Right kidney (tissue), 1 donor: ENCODE data around the gene SLC49A4.

Experiments used
- DNase-seq: peaks from one replicate; pipeline ENCODE4 v3.0.0-alpha.2; 2016

The SLC49A4 gene

DNA sequence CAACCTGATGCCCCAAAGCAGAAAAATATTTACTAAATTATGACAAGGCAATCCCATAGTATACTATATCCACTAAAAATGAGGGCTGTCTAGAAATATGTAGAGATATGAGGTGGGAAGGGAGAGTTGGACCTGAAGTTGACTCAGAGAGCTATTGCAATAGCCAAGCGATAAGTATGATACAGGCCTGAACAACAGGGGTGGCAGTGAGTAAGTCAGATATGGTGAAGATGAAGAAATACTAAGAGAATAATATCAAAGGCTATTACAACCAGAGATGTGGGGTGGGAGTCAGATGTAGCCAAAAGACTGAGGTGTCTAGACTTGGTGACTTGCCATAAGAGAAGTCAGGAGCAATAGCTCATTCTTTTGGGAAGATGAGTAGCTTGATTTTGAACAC lies 10.4 kb upstream of the SLC49A4 start:
- no peak for DNase-seq

DNA sequence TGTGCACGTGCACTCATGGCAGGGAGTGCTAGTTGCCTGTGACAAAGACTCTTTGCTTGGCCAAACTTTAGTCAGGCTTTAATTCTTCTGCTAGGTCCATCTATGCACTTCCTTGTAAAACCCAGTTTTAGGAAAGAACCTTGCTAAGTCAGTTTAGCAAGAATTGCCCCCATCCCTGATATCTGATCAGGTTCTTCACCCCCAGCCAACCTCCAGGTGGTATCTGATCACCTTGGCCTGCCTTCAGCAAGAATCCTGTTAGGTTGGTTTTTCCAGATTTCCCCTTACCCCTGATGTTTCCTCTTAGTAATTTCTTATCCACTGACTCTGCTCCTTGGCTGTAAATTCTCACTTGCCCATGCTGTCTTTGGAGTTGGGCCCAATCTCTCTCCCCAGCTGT lies 9.6 kb upstream of the SLC49A4 start:
- no peak for DNase-seq

DNA sequence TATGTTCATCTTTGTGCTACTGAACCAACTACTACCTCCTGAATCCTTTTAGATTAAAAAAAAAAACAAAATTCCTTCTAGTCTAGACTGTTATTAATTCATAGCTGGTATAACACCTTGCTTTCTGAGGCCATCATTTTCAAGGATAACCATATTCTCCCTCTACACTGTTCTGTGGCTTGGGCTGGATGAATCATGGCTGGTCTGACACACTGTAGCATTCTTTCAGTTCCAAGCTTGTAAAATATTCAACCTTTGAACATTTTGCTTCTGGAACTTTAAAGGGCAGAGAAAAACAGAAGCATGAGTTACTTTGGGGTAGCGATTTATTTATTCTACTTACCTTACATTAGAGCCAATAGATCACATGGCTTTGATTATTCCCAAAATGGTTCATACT lies 8.8 kb upstream of the SLC49A4 start:
- no peak for DNase-seq

DNA sequence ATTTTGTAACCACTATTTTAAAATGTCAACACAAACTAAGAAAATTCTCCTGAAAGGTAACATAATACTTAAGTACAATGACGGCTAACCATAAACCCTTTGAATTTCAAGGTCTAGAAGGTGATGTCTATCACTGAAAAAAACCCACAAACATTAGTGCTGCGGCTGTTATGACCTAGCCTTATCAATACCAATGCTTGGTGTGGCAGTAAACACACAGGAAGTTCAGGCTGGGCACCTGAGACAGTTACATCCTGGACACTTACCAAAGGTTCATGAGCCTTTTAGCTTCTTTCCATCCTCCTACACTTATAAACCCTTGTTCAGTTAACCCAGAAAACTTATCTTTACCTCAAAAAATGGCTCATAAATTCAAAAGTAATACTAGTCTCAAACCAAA lies 7.0 kb upstream of the SLC49A4 start:
- no peak for DNase-seq

DNA sequence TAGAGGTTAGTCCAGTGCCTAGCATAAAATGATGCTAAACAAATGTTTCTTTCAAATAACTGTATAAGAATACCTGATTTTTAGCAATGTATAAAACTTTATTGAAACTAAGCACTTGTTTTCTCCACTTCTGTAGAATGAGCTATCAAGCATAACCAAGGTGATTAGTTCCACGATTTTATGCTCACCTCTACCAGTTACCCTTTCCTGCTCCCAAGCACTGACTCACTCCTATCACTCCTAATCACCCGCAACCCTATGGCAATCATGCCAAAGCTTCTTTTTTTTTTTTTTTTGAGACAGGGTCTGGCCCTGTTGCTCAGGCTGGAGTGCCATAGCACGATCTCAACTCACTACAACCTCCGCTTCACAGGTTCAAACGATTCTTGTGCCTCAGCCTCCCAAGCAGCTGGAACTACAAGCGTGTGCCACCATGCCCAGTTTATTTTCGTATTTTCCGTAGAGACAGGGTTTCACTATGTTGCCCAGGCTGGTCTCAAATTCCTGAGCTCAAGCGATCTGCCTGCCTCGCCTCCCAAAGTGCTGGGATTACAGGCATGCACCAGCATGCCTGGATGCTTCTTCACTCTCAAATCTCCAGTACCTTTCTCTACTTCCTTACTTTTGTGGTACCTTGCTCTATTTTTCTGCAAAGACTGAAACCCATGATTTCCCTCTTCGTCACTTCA lies 5.1 kb upstream of the SLC49A4 start:
- DNase-seq: no peak

DNA sequence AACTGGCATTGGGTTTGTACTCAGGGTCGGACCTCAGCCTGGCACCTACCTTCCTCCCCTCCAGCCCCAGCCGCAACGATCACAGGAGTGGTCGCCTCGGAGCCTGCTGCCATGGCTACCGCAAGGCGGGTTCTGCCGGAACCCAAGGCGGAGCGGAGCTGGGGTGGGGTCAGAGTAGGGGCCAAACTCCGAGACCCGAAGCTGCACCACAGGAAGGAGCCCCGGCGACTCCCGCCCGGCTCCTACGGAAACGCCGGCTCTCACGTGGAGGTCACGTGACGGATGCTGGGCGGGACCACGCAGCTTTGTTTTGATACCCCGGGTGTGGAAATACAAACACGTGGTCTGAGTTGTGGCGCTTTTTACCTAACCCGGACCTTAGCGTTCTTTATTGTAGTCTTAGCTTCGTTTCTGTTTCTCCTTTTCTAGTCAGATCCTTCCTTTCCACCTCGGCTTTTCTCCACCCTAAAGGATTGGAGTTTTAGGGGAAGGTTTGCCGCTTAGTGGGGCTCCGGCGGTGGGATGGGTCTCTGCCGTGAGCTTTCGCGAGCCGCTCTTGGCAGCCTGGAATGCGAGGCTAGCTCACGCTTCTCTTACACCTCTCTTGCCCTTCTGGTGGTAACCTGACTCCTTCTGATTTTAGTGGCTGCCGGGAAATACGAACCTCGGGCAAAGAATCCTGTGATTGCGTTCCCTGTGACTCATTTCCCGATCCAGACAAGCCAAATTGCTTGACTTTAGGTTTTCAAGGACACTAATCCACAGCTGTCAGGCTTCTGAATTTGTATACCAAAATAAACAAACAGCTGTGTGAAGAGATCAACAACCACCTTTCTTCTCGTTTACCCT lies 1.1 kb upstream of the SLC49A4 start, which contains the start of gene HSPBAP1:
HSPBAP1 (minus strand) TSS at position 264 of the 849 bp plus-strand sequence; CDS start at position 113, 151 bp downstream.
- DNase-seq: peak; percentile 86

DNA sequence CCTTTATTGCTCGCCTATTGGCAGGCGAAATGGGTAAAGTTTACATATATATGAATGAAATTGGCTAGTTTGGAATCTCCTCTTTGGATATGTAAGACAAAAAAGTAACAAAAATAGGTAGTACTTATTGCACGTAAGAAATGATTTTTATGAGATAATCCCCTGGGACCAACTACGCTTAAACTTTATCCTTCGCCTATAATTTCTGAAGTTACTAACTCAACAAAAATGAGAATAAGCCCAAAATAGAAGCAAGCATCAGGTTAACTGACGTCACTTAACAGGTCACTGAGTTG lies 438 bp upstream of the SLC49A4 start:
- DNase-seq: no peak

DNA sequence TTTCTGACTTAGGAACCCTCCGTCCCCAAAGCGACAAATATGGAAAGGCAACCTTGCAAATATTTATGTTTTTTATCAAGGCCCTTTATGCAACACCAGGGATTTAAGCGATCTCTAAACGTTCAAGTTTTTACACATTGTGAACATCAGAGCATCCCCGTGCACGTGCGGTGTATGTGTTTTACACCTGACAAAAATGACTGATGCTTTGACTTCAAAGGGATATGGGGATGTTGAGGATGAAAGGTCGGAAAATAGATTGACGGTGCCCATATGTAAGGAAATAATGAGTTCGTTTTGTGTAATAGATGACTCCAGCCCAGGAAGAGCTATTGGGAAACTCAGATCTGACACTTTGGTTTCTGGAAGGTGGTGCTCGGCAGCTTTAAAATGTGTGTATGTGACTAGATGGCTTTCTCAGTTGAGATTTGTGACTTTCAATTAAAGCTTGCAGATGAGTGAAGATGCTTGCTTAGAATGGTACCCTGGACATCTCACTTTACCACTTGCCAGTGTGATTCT lies 866 bp downstream of the SLC49A4 start:
- no peak for DNase-seq

DNA sequence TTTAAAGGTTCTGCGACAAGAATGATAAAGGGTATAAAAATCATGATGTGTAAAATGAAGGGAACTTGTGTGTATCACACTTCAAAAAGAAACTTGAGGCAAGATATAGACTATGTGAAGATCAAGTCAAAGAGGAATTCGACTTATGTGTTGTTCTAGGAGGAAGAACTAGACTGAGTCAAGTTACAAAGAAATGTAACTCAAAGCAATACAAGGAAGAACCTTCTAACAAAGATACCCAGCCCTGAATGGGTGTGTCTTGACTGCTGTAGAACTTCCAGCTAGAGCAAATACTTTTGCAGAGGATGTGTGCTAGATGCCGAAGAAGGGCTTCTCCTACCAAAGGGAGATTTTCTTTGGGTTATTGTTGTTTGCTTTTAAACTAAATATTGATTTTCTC lies 2.4 kb downstream of the SLC49A4 start:
- no peak for DNase-seq

DNA sequence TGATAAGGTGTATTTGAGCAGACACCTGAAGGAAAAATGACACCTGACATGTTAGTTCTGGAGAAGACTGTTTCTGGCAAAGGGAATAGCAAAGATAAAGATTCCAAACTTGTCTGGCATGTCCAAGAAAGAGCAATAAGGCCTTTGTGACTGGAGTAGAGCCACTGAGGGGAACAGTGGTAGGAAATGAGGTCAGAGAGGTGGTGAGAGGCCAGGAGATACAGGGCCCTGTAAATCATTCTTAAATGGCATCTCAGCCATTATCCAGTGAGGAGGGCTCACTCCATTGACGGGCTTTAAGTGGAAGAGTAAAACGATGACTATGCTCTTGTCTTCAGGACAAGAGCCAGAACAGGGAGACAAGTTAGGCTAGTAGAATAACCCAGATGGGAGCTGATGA lies 4.5 kb downstream of the SLC49A4 start:
- no peak for DNase-seq

DNA sequence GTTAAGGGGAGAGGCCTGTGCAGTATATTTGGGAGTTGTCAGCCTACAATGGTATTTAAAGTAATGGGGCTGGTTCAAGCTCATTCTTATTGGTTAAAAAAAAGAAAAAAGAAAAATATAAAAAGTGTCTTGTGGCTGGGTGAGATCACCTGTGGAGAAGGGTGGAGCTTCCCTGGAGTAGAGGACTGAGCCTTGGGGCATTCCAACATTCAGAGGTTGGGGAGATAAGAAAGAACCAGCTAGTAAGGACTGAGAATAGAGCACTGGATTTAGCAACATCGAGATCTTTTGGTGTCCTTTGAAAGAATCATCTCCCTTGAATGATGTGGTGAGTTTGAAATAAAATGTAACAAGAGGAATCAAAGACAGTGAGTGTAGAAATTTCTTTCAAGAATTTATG lies 5.2 kb downstream of the SLC49A4 start:
- DNase-seq: no peak

DNA sequence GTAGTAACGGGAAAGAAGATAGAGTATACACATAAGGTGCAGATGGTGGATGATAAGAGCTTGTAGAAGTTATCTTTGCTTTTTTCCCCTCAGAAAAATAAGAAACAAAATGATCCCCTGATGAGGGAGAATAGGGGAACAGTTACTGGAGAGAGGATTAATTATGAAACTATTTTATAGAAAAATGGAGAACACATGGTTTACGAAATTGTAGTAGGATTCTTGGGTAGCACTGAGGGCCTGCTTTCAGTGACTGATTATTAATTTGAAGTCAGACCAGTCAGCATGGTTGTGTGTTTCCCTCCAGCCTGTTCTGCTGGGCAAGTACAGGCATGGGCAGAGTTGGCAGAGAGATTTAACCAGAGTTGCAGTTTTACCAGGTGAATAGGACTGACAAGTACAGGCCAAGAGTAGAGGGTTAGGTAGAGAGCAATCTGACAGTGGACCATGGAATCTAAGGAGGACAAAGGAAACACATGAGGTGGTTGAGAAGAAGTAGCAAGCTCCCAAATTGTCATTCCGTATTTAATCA lies 5.9 kb downstream of the SLC49A4 start:
- no peak for DNase-seq

DNA sequence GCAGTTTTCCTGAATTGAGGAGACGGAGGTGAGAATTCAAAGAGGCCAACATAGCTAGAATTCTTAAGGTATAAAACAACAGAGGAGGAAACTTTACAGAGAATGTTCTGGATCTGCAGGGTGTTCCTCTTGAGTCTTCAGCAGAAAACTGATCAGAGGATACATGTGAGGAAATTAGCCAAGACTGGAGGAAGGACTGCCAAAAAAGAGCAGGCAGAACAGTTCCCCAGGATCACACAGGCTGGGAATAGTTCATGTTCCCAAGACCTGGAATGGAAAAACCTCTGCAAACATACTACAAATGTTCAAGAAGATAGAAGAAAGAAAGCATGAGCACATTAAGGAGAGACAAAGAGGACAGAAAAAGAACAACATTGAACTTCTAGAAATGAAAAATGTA lies 7.5 kb downstream of the SLC49A4 start:
- DNase-seq: no peak

DNA sequence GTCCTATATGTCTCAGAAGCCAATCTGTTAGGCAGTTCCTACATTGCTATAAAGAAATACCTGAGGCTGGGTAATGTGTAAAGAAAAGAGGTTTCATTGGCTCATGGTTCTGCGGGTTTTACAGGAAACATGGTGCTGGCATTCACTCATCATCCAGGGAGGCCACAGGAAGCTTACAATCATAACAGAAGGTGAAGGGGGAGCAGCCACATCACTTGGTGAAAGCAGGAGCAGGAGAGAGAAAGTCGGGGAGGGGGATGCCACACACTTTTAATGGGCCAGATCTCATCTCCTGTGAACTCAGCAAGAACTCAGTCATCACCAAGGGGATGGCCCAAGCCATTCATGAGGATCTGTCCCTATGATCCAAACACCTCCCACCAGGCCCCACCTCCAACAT lies 9.1 kb downstream of the SLC49A4 start:
- DNase-seq: no peak

DNA sequence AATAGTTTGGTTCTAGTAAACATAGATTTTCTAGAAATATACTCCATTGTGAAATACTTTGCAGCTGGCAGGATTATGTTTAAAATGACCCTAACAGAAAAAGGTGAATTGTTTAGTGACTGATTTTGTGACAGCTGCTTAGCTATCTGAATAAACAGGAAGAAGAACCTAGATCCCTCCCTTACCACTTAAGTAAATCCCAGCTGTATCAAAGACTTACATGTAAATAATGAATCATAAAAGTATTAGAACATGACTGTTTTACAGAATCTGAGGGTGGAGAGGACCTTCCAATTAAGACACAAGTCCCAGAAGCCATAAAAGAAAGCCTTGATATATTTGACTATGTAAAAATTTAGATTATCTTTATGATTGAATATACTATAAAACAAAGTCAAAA lies 15.9 kb downstream of the SLC49A4 start:
- DNase-seq: no peak

DNA sequence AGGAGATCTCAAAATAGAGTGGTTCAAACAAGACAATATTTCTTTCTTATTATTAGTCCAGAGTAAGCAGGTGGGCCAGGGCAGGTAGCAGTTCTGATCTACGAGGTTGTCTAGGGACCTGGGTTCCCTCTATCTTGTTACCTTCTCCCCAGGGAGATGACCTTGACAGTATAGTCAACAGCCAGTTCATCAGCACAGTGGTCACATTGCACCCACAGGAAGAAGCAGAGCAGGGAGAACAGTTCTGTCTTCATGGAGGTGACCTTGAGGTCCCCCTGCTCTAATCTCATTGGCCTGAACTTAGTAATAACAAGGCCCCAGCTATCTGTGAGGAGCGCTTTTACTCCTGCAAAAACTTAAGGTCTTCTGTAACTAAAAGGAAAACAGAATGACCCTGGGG lies 21.7 kb downstream of the SLC49A4 start:
- DNase-seq: no peak

DNA sequence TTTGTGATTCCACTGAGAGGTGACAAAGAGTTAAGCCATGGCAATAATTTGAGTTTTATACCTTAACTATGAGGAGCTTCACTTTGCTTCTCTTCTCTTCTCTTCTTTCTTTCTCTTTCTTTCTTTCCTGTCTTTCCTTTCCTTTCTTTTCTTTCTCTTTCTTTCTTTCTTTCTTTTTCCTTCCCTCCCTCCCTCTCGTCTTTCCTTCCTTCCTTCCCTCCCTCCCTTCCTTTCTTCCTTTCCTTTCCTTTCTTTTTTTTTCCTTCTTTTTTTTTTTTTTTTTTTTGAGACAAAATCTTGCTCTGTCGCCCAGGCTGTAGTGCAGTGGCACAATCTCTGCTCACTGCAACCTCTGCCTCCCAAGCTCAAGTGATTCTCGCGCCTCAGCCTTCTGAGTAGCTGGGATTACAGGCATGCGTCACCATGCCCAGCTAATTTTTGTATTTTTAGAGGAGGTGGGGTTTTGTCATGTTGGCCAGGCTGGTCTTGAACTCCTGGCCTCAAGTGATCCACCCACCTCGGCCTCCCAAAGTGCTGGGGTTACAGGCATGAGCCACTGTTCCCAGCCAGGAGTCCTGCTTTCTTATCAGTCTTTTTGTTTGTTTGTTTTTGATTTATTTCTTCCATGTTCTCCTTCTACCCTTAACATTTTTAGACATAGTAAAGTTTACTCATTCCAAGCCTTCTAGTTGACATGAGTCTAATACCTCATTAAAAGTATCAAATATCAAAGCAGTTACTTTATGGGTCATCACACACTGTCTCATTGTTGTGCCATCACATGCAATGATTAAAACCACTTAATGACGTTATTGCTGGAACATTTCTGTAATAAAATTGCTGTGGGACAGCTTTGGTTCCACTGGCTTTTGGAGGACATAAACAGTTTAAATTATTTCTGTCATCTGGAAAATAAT lies 29.9 kb downstream of the SLC49A4 start:
- no peak for DNase-seq

DNA sequence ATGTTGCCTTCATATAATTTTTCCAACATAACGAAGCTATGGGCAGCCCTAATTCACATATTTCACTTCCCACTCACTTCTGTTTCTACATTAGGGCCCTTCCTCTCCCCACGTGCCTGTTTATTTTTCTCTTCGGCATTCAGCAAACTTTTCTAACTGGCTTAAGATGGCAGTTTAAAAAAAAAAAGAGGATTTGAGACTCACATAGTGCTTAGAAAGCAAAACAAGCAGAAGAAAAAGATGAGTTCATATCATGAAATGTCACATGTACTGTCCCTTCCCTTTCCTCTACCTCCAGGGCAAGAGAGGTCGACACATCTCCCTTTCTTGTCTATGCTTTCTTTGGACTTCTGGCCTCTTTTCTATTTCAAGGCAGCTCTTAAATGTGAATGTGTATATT lies 30.6 kb downstream of the SLC49A4 start:
- no peak for DNase-seq

DNA sequence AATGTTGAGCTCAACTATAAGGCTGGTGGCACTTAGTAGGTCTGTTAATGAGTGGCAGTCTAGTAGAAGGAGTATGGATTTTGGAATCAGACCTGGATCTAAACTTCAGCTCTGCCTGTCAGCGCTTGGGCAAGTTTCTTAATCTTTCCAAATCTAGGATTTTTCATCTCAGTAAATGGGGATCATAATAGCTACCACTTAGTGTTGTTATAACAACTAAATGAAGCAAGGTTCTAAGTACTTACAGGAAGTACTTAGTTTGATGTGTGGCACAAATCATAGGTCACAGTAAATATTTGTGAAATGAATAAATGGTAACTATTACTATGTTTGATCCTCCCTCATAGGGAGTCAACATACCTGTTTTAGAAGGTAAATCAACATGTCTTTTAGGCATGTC lies 31.4 kb downstream of the SLC49A4 start:
- DNase-seq: no peak

DNA sequence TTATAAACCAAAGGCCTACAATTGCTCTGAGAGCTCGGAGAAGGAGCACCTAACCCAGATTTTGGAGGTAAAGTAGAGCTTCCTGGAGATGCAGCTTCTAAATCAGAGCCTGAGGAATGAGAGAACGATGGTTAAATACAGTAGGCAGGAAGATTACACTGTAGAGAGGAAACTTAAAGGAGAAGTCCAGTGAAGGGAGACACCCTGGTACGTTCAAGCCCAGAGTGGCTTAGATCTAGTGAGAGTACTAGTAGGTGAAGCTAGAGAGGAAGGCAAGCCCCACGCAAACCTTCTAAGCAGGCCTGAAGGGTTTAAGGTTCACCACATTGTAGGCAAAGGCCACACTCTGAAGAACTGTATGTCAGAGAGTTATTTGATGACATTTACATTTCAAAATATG lies 33.4 kb downstream of the SLC49A4 start:
- no peak for DNase-seq

DNA sequence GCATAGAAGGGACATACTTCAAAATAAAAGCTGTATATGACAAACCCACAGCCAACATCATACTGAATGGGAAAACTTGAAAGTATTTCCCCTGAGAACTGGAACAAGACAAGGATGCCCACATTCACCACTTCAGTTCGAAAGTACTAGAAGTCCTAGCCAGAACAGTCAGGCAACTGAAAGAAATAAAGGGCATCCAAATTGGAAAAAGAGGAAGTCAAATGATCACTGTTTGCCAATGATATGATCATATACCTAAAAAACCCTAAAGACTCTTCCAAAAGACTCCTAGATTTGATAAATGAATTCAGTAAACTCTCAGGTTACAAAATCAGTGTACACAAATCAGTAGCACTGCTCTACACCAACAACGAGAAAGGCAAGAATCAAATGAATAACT lies 40.7 kb downstream of the SLC49A4 start:
- no peak for DNase-seq

DNA sequence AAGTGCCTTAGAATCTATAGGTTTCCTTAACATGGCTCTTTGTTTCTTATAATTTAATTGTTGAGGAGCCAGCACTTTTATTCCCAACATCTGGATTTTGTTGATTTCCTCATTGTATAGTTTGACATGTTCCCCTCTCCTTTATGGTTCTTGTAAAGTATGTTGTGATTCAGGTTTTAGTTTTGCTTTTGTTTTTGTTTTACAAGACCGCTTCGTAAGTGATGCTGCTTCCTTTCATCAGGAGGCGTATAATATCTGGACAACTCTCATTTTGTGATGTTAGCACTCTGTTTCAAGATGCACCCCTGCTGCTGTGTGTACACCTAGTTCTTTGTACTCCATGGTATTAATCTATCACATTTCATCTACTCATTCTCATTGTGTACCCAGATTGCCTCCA lies 48.7 kb downstream of the SLC49A4 start:
- no peak for DNase-seq

DNA sequence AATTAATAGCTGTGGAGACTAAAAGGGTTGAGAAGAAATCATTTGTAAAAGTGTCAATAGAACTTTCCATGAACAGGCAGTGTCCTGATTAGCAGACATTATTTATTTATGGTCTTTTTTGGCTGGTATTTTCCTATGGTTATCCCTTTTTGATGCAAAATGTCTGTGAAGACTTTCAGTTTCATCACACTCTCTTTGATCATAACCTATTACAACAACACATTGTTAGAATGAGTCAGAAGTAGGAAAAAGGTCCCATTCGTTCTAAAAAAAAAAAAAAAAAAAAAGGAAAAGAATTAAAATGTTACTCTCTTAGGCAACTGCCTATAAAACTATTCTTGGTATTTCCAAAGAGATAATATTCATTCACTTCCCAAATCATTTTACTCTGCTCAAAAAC lies 62.1 kb downstream of the SLC49A4 start:
- no peak for DNase-seq
